GM19240 (cell line): Measurements from ENCODE around the gene SPAM1.
"Not testable (repeated sequence)": the region's sequence is repeated elsewhere in the genome, so short reads cannot be mapped to it uniquely, and the experiment has no call there.

ENCODE experiments used
- DNase-seq: peaks from one replicate; pipeline ENCODE4 v3.0.0; 2011; ENCODE audit warnings: low spot score; ENCODE audit not compliant: insufficient read length

The SPAM1 gene, protein sequence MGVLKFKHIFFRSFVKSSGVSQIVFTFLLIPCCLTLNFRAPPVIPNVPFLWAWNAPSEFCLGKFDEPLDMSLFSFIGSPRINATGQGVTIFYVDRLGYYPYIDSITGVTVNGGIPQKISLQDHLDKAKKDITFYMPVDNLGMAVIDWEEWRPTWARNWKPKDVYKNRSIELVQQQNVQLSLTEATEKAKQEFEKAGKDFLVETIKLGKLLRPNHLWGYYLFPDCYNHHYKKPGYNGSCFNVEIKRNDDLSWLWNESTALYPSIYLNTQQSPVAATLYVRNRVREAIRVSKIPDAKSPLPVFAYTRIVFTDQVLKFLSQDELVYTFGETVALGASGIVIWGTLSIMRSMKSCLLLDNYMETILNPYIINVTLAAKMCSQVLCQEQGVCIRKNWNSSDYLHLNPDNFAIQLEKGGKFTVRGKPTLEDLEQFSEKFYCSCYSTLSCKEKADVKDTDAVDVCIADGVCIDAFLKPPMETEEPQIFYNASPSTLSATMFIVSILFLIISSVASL

GRCh38 chr7:123924941-123925340, at the start of gene SPAM1:
Gene SPAM1 (plus strand): TSS chr7:123925241. CDS start chr7:123953571, 28,330 bp downstream.
- no peak for DNase-seq

DNA sequence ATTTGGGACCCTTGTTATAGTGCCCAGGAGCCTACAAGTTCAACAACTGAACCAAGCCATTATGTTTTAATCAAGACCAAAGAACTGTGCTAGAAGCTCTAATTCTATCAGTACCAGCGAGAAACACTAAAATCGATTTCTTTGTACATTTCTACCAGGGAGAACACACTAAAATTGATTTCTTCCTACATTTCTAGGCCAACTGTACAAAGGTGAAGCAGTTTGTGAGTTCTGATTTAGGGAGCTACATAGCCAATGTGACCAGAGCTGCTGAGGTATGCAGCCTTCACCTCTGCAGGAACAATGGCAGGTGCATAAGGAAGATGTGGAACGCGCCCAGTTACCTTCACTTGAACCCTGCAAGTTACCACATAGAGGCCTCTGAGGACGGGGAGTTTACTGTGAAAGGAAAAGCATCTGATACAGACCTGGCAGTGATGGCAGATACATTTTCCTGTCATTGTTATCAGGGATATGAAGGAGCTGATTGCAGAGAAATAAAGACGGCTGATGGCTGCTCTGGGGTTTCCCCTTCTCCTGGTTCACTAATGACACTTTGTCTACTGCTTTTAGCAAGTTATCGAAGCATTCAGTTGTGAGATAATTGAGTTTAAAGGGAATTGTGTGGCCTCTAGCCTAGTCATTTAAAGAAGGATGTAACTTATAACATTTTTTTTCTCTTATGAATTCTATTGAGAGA, 48.3 kb upstream of the SPAM1 start:
- DNase-seq: no peak

- DNase-seq: no peak
Measured at GRCh38 chr7:123879628-123880027, 45.4 kb upstream of the SPAM1 start.

DNA sequence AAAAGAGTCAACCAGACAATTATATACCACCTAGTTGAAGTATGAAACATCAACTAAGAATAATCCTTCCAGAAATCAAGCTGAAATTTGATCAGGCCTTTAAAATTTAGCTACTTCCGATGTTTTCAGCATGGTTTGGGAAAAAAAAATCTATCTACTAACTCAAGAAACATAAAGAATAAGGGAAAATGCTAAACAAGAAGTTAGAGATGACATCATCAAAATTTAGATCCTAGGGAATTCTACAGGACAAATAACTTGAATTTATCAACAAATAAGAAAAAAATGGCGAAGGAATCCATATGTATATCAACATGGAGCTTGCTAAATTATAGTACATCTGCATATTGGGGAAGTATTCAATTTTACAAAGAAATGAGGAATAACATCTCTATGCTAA, 43.7 kb upstream of the SPAM1 start:
- no peak for DNase-seq

DNA sequence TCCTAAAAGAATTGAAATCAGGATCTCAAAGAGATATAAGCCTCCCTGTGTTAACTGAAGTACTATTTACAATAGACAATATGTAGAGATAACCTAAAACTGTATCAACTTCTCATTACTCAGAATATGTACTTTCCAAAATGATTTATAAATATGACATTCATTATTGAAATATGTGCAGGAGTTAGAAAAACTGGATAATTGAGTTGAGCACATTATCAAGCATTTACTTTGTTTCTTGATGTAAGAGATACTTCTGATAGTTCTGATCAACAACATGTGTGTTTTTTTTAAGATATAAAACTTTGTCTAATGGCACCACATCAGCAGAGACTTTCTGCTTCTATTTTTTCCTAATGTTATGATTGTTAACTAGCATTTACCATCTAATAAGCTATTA, 41.9 kb upstream of the SPAM1 start:
- no peak for DNase-seq

GRCh38 chr7:123888192-123888591, 36.8 kb upstream of the SPAM1 start:
- no peak for DNase-seq

DNA sequence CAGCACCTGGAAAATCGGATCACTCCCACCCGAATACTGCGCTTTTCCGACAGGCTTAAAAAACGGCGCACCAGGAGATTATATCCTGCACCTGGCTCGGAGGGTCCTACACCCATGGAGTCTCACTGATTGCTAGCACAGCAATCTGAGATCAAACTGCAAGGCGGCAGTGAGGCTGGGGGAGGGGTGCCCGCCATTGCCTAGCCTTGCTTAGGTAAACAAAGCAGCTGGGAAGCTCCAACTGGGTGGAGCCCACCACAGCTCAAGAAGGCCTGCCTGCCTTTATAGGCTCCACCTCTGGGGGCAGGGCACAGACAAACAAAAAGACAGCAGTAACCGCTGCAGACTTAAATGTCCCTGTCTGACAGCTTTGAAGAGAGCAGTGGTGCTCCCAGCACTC, 30.3 kb upstream of the SPAM1 start:
- not testable (repeated sequence) for DNase-seq

DNA sequence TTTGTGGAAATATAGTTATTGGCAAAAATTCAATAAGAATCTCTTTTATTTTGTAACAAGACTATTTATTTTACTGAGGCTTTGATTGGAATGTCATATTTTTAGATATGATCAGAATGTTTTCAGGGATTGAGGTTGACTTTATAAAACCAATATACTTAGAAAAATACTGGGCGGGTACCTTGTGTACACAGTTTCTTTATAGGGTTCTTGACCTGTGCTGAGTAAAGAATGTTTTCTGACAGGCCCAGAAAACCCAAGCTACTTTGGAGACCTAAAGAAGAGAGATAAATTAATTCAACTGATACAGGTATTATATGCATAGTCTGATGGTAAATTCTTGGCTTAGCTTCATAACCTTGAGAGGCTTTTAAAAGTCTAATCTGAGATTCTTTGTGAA, 23.9 kb upstream of the SPAM1 start:
- DNase-seq: no peak

GRCh38 chr7:123905714-123906113, 19.3 kb upstream of the SPAM1 start:
- no peak for DNase-seq

GRCh38 chr7:123916240-123916724, 8.8 kb upstream of the SPAM1 start:
- no peak for DNase-seq

DNA sequence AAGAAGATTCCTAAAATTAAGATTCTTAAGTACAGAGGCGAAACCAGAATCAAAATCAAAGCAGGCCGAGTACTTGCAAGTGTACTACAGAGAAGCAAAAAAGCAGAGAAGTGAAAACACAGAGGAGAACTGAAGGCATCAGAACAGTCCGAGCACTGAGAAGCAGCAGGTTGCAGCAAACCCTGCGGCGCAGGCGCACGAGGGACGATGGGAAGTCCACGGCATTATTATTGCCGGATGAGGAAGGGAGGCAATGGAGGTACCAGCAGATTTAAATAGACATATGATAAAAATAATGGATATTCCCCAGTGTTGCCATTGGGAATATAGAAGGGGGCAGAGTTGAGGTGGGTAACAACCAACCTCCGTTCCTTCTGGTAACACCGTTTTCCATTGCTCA, 7.2 kb upstream of the SPAM1 start:
- DNase-seq: no peak

DNA sequence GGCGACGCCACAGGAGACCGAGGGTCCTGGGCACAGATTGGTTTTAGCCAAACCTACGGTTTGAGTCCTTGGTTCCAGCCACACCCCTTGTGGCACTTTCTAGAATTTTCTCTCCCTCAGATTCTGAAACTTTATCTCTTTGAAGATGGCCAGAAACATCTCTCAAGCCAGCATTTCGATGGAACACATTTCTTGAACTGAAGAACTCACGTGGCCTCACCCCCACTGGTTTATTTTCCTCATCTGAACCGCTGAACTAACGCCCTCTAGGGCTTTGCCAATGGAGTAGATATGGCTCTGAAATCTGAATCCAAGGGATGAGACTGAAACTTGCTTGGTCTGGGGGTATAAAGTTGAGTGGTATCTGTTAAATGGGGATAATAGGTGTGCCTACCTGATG, 6.7 kb upstream of the SPAM1 start:
- no peak for DNase-seq

GRCh38 chr7:123923599-123923998, 1.4 kb upstream of the SPAM1 start:
- no peak for DNase-seq

- no peak for DNase-seq
Measured at GRCh38 chr7:123929107-123929506, 4.1 kb downstream of the SPAM1 start.

- no peak for DNase-seq
Measured at GRCh38 chr7:123929655-123930054, 4.6 kb downstream of the SPAM1 start.

DNA sequence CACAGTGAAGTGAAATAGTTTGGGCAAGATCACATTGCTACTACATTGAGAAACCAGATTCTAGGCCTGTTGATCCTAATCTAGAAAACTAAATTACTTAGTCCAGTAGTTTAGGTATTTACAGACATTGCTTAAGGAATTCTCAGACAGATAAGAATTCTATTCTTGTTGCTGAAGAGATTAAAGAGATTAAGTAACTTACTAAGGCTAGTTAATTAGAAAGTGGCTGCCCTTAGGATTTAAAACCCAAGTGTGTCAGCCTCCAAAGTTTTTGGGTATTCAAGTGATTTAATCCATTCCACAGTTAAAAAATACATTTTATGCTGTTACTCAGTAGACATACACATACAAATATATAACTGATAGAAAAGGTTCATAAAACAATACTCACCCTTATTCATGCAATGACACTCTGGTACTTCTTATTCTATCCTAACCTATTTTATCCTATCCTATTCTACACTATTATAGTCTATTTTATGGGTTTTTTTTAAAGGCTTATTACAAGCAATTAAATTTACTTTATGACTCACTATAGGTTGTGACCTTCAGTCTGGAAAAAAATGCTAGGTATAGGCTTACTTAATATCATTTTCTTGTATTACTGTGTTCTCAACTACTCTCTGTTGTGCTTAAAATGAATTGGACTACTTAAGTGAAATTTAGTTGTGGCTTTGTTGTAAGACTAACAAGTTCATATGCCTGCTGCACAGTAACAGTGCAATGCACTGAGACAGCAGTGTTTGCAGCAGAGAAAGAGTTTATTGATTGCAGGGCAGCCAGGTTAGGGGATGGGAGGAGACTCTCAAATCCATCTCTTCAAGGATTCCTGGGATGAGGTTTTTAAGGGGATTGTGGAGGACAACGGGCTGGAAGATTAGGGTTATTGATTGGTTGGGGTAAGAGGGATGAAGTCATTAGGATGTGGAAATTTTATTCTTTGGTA, 10.7 kb downstream of the SPAM1 start:
- no peak for DNase-seq

DNA sequence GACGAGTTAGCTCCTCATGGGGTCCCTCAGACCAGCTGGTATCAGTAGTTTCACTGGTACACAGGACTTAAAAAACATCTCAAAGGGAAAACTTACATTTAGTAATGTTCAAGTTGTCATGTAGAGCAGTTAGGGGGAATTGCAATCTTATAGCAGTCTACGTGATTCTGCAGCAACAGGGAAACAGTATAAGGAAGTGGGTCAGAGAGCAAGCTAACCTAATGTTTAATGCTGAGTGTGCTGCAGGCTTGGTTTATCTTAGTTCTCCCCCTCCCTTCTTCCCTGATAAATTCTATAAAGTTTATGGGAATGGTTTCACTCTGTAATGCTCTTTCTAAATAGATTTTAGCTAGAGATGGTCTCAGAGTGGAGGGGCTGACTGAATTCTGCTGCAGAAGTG, 11.3 kb downstream of the SPAM1 start:
- no peak for DNase-seq

GRCh38 chr7:123939784-123940183, 14.7 kb downstream of the SPAM1 start:
- no peak for DNase-seq

DNA sequence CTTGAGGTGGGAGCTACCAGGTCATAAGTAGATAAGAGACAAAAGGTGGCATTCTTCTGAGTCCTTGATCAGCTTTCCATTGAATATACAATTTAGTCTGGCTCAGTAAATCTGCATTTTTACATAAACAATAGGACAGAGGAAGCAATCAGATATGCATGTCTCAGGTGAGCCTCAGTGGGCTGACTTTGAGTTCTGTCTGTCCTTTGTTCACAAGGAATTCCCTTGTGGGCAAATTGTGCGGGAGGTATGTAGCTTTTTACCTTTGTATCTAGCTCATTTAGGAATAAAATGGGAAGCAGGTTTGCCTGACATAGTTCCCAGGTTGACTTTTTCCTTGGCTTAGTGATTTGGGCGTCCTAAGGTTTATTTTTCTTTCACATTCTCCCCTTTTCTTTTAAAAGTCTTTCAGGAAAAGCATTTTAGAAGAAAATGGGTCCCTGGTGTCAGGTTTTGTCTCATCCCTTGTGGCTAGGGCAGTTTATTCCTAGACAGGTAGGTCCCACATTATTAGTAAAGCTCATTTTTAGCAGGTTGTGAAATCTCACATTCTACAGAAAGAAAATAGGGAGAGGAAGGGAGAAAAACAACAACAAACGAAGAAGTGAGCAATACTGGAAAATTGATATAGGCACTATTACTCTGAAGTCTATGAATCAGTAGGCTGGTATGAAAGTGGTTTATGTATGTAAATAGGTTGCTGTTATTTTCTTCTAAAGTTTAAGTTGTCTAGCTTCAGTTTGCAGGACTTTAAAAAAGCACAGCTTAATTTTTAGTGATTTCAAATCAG, 16.5 kb downstream of the SPAM1 start:
- DNase-seq: no peak

GRCh38 chr7:123944395-123944794, 19.4 kb downstream of the SPAM1 start:
- DNase-seq: no peak

DNA sequence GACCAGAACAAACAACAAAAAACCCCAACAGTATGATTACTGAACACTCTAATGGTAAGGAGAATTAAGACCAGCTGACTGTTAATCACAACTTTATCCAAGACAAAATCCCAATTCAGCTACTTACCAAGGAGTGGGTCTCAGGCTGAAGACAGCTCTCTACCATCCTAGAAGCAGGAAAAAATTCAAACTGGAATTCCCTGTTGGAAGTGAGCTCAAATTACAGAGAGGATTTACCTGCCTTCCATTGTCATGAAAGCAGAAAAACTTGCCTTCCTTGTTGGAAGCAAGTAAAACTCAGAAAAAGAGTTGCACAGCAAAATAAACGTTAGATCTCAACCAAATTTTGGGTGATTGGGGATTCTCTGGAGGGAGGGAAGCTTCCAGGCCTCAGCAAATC, 20.9 kb downstream of the SPAM1 start:
- no peak for DNase-seq
